Cardiac fibroblast (primary cell): ENCODE data around the gene SERAC1.

Experiments used
- DNase-seq, 2 donors: peaks; one replicate each; pipeline versions ENCODE4 v3.0.0 to v3.0.0-alpha.2; 2010; ENCODE audit warnings: low read depth in 2 of 2
- H3K4me3 ChIP-seq, 2 donors: replicated peaks in 1 of 2; 1 replicate in 1 of 2; 2 replicates in 1 of 2; pipeline ENCODE4 v1.5.1; 2011; ENCODE audit warnings: low read depth in 2 of 2, low read length in 2 of 2, mild to moderate bottlenecking in 2 of 2, moderate library complexity in 1 of 2
- CTCF ChIP-seq: IDR thresholded peaks from one replicate; pipeline ENCODE4 v1.5.1; 2011; ENCODE audit warnings: low read depth, mild to moderate bottlenecking, low read length, inconsistent platforms

Gene SERAC1

GRCh38 chr6:158080849-158081656 is 87.0 kb downstream of the SERAC1 start:
- DNase-seq: no peak
- no peak for TF ChIP-seq CTCF
- H3K4me3 ChIP-seq: no peak overlapping the region

GRCh38 chr6:158078320-158078719 is 89.7 kb downstream of the SERAC1 start:
- no peak for TF ChIP-seq CTCF
- no peak for DNase-seq
- H3K4me3 ChIP-seq: no peak overlapping the region

- DNase-seq: no peak
- H3K4me3 ChIP-seq: no peak overlapping the region
Observed at GRCh38 chr6:158077676-158078075, 90.4 kb downstream of the SERAC1 start.

GRCh38 chr6:158076548-158076947 is 91.5 kb downstream of the SERAC1 start:
- DNase-seq: no peak
- no peak for TF ChIP-seq CTCF
- no peak overlapping the region for H3K4me3 ChIP-seq

More at GRCh38 chr6:158077676-158078075, 90.4 kb downstream of the SERAC1 start:
- TF ChIP-seq CTCF: no peak

- DNase-seq: peak in 1 of 2 donors; percentile 31
Observed at GRCh38 chr6:158073776-158074175, 94.3 kb downstream of the SERAC1 start.

GRCh38 chr6:158072083-158072721 is 95.9 kb downstream of the SERAC1 start:
- peak; percentile 81 to 85 for DNase-seq
- TF ChIP-seq CTCF: peak; percentile 82
- H3K4me3 ChIP-seq: no peak overlapping the region

More at GRCh38 chr6:158073776-158074175, 94.3 kb downstream of the SERAC1 start:
- TF ChIP-seq CTCF: no peak
- no peak overlapping the region for H3K4me3 ChIP-seq
